ENCODE results near the gene COG4. TPM values are rescaled to one million over a fixed set of nuclear protein-coding genes. Genes with fewer than 3 reads are reported as not detected.
A peak's percentile ranks its signal among the peaks of the same experiment; 100 is the strongest.
"Not testable (repeated sequence)": the region's sequence is repeated elsewhere in the genome, so short reads cannot be mapped to it uniquely, and the experiment has no call there.

Gene COG4
- polyA plus RNA-seq, 3 donors, result 66.2 to 78.8 (median 75.4) TPM

GRCh38 chr16:70465999-70466804, 57.2 kb downstream of the COG4 start:
- no peak for DNase-seq

- DNase-seq, result no peak
Measured at GRCh38 chr16:70463235-70463634, 60.1 kb downstream of the COG4 start.

GRCh38 chr16:70460737-70461261, 62.6 kb downstream of the COG4 start:
- DNase-seq, result no peak

GRCh38 chr16:70457446-70458166, 65.7 kb downstream of the COG4 start:
- DNase-seq, result no peak

GRCh38 chr16:70455910-70456309, 67.4 kb downstream of the COG4 start:
- no peak for DNase-seq

GRCh38 chr16:70454222-70455034, 68.9 kb downstream of the COG4 start, which contains the start of gene FCSK:
Gene FCSK, plus strand, starts transcription at chr16:70454595. Its CDS starts 8,596 bp downstream, at chr16:70463191.
- DNase-seq, result peak; percentile 80

GRCh38 chr16:70453892-70454221, 69.5 kb downstream of the COG4 start:
- DNase-seq, result no peak

- DNase-seq, result no peak
Measured at GRCh38 chr16:70453117-70453891, 70.0 kb downstream of the COG4 start.

- not testable (repeated sequence) for DNase-seq
Measured at GRCh38 chr16:70451004-70451340, 72.4 kb downstream of the COG4 start.

- DNase-seq, result not testable (repeated sequence)
Measured at GRCh38 chr16:70450142-70451003, 73.0 kb downstream of the COG4 start.

GRCh38 chr16:70448075-70448474, 75.3 kb downstream of the COG4 start:
- DNase-seq, result no peak

GRCh38 chr16:70444249-70445063, 78.9 kb downstream of the COG4 start:
- no peak for DNase-seq

GRCh38 chr16:70442344-70442743, 81.0 kb downstream of the COG4 start:
- no peak for DNase-seq

- DNase-seq, result no peak
Measured at GRCh38 chr16:70441406-70441990, 81.9 kb downstream of the COG4 start.

GRCh38 chr16:70440009-70440692, 83.2 kb downstream of the COG4 start:
- no peak for DNase-seq

GRCh38 chr16:70438969-70439862, 84.1 kb downstream of the COG4 start, which contains the start of gene ST3GAL2:
Gene ST3GAL2, minus strand, starts transcription at chr16:70439100. Its CDS starts 40,570 bp downstream, at chr16:70398530.
- peak; percentile 97 for DNase-seq

- no peak for DNase-seq
Measured at GRCh38 chr16:70438585-70438968, 84.8 kb downstream of the COG4 start.

Measured in renal pelvis (tissue), 4 donors.